Gastroesophageal sphincter (tissue), 3 donors: ENCODE results near the gene TOLLIP.

Experiments
- CTCF ChIP-seq, 4 experiments: fragments of 200-600 bp in 2 of 4; fragments of 450-650 bp in 2 of 4; sonication (generic) in 1 of 4; IDR thresholded peaks; one replicate each; pipeline ENCODE4 v1.5.1; 2017 to 2019; ENCODE audit warnings: antibody characterized with exemption in 4 of 4, mild to moderate bottlenecking in 2 of 4, moderate library complexity in 2 of 4
- EP300 ChIP-seq: sonication (generic); formaldehyde crosslinking; IDR thresholded peaks from one replicate; pipeline ENCODE4 v1.6.1; 2017; ENCODE audit warnings: antibody characterized with exemption, mild to moderate bottlenecking
- POLR2A ChIP-seq, 2 donors: fragments of 450-650 bp; IDR thresholded peaks; one replicate each; pipeline ENCODE4 v1.6.1; 2017; ENCODE audit warnings: antibody characterized with exemption in 2 of 2, mild to moderate bottlenecking in 2 of 2, moderate library complexity in 1 of 2
- POLR2AphosphoS5 ChIP-seq: sonication (generic); formaldehyde crosslinking; IDR thresholded peaks from one replicate; pipeline ENCODE4 v1.6.1; 2017; ENCODE audit warnings: antibody characterized with exemption

- TF ChIP-seq CTCF (IDR thresholded peaks at IDR 0.05) (no peak), POLR2A (IDR thresholded peaks at IDR 0.05) (no peak), POLR2AphosphoS5 (no peak), EP300 (no peak)
Measured at GRCh38 chr11:1280116-1281035, 29.1 kb downstream of the TOLLIP start.
